ENCODE data around the gene DOCK6.

The DOCK6 gene

DNA sequence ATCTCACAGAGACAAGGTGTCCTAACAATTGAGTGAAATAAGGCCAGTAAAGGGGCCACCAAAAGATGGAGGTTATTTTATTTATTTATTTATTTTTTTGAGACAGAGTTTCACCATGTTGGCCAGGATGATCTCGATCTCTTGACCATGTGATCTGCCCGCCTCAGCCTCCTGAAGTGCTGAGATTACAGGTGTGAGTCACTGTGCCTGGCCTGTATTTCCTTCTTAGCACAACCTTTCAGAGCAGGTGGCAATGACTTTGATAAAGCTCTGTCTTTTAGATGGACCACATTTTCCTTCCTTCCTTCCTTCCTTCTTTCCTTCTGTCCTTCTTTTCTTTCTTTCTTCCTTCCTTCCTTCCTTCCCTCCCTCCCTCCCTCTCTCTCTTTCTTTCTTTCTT, 11.0 kb upstream of the DOCK6 start:
- FAIRE-seq, result no peak

DNA sequence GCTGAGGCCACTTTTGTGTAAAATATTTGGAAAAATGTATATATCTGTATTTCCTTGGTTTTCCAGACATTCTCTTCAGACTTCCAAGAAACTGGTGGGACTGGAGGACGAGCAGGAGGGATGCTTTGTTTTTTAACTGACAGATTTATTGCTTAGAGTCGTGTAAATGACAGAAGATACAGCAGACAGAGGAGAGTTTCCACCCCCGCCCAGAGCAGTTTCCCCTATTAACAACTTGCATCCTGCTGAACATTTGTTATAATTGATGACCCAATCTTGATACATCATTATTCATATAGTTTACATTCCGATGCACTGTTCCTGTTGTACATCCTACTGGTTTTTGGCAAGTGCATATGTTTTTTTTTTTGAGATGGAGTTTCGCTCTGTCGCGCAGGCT, 7.1 kb upstream of the DOCK6 start:
- FAIRE-seq, result no peak

DNA sequence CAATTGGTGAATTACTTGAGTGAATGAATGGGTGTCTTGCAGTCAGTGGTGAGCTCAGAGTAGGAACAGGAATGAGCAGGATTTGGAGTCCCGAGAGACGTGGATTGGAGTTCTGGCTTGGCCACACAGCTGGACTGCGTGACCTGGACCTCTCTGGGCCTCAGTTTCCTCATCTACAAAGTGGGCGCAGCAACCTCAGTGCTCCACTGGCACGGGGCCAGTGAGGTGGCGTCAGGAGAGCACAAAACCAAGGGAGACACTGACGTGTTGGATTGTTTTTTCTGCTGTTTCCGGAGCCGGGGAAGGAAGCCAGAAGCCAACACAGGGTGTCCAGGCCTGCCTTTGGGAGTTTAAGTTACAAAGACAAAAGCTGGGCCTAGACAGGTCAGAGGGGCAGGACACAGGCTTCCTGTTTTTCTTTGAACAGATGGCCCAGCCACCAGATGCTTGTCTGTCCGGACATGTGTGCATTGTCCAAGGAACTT, 6.5 kb upstream of the DOCK6 start:
- no peak for FAIRE-seq

DNA sequence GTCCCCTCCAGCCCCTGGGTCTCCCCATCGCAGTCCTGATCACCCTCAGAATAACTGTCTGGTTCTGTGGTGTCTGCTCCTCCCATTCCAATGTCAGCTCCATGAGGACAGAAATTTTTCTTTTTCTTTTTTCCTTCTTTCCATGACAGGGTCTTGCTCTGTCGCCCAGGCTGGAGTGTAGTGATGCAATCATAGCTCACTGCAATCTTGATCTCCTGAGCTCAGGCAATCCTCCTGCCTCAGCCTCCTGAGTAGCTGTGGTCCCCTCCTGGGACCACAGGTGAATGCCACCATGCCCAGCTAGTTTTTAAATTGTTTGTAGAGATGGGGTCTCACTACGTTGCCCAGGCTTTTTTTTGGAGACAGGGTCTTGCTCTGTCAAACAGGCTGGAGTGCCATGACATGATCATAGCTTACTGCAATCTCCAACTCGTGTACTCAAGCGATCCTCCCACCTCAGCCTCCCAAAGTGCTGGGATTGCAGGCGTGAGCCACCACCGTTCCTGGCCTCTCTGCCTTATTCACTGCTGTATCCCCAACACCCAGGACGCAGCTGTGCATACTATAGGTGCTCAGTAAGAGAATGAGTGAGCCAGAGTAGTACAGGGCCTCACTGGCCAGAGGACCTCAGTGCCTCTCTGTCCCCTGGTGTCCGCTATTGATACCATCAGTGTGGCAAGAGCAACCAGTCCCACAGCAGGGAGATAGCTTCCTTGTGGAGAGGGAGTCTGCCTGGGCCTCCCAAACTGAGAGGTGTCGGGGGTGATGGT, 5.2 kb upstream of the DOCK6 start:
- no peak for FAIRE-seq

DNA sequence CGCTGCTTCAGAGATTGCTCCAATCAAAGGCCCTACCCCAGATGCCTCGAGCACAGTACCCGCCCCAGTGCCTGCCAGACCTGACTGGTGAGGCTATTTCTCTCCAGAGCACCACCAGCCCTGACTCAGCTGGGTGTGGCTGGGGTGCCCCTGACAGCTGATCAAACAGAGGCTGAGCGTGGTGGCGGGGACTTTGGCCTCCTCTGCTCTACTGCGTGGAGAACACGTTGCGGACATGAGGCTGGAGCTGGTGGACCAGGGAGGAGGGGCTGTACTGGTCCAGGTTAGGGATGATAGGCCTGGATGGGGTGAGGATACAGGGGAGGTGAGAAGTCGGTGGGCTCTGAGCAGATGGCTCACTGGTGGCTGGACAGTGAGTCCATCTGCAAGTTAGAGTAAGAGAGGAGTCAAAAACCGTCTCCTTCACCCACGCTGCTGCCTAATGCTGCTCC, 3.5 kb upstream of the DOCK6 start:
- no peak for FAIRE-seq

DNA sequence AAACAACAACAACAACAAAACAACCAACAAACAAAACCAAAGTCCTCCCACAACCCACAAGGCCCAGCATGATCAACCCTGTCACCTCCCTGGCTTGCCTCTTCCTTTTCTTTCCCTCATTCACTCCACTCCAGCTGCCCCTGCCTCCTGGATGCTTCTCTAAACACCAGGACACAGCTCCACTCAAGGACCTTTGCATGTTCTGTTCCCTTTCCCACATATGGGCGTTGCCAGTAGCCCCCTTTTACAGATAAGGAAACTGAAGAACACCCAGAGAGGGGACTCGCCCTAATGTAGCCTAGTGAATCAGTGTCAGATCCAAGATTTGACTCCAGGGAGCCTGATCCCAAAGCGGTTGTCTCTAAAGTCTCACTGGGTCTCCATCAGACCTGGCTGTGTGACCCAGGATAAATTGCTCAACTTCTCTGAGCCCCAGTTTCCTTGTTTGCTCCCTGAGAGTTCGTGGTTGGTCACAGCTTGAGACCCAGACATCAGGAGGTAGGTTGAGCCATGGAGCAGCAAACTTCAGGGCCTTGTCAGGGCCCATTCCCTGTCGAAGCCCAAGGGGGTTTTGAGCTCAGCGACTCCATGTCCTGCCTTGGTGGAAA, 3.0 kb upstream of the DOCK6 start:
- no peak for FAIRE-seq

DNA sequence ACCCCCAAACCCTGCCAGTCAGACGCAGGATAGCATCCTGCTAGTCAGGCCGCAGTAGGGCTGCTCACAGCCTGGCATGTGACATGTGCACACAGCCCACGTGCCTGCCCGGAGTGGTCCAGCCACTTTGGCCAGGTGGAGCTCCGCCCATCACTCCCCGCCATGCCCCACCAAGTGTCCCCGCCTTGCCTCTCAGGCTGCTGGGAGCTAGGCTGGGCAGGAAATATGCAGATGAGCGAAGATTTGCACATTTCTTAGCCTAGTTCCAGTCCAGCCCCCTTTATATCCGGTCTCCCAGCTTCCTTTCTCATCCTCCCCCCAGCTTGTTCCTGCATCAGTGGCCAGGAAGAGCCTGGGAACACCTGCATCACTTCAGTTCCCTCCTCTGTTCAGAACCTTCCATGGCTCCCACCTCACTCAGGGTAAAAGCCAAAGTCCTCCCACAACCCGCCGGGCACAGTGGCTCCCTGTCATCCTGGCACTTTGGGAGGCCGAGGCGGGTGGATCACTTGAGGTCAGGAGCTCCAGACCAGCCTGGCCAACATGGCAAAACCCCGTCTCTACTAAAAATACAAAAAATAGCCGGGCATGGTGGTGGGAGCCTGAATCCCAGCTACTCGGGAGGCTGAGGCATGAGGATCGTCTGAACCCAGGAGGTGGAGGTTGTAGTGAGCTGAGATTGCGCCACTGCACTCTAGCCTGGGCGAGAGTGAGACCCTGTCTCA, 2.3 kb upstream of the DOCK6 start:
- no peak for FAIRE-seq

DNA sequence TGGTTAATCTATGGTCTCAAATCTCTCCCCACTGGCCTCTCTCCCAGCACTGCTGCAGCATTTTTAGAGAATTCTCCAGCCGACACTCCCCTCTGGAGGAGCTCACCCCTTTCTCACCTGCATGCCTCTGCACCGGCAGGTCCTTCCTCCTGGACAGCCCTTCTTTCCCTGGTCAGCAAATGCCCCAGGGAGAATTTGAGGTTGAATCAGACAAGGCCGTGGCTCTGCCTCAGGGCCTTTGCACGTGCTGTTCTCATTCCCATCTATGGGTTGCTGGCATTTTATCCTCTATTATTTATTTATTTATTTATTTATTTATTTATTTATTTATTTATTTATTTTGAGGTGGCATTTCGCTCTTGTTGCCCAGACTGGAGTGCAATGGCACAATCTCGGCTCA, 1.4 kb upstream of the DOCK6 start:
- FAIRE-seq, result no peak

DNA sequence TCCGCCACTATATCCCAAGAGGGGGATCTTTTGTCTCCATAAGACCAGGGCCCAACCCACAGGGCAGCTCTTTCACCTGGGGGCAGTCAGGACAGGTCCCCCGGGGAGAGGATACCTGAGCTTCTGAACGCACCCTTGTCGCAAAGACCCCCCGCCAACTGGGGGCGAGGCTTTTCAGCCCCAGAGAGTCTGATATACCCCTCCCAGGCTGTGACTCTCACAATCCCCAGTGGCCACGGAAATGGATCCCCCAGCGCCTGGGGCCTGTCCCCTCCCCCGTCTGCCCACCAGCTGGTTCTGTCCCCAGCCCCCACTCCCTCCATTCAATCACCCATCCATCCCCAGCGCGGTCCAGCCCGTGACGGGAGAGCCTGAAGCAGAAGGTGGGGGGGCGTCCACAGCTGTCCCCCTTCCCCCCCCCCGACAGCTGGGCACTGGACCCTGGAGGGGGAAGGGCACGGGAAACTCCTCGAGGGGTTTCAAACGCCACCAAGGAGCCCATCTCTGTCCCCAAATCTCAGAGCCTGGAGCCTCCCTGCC, 823 bp downstream of the DOCK6 start:
- no peak for FAIRE-seq

DNA sequence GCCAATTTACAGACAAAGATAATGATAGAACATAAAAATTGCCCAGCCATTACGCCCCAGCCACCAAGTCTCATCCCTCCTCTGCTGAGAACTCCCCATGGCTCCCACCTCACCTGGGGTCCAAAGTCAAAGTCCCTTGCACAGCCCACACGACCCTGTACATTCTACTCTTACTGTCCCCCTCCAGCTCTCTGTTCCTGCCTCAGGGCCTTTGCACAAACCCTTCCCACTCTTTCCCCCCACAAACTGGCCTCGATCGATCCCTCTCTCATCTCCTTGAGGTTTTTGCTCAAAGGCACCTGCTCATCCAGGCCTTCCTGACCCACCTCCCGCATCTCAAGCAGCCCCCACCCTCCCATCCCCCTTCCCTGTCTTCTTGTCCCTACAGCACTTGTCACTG, 1.3 kb downstream of the DOCK6 start:
- FAIRE-seq, result no peak

DNA sequence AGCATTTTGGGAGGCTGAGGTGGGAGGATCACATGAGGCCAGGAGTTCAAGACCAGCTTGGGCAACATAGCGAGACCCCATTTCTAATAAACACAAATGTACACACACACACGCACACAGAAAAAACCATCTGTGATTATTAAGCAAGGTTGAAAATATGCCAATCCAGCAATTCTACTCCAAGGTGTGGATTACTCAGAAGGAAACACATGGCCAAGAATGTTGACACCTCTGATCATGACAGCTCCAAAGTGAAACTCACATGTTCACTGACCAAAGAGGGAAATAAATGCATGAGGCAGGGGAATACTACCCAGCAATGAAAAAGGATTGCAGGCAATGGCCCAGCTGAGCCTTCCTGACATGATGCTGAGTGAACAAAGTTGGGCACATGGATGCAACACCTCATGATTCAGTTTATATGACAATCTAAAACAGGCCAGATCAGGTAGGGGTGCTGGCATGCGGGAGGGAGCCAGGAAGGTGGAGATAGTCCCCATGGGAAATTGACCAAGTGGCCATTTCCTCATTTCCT, 4.4 kb downstream of the DOCK6 start:
- no peak for FAIRE-seq

DNA sequence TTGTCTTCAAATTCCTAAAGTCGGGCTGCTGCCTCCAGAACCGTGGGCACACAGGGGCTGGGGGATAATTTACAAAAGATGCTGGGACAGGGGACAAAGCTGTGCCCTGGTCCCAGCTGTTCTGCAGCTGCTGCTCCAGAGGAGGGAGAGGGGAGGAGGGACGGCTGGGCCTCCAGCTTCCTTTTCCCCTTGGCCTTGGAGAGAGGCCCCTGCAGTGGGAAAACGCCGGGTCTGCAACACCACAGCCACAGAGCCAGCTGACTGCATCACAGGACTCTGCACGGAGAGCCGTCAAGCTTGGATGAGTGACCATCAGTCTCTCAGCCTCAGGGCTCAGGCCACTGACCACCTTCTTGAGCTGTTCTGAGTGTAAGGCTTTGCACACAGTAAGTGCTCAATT, 6.1 kb downstream of the DOCK6 start:
- FAIRE-seq, result no peak

DNA sequence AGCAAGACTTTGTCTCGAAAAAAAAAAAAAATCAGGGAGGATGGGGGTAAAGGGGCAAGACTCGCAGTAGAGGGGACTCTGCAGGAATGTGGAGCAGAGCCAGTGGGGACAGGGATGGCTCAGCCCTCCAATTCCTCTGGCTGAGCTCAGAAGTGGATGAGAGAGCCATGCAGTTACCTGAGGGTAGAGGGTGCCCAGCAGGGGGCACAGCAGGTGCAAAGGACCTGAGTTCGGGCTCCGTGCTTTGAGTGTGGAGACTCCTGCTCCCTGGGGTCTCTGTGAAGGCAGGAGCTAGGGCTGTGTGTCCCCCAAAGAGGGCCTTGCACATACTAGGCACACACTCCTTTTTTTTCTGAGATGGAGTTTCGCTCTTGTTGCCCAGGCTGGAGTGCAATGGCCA, 7.7 kb downstream of the DOCK6 start:
- FAIRE-seq, result no peak

DNA sequence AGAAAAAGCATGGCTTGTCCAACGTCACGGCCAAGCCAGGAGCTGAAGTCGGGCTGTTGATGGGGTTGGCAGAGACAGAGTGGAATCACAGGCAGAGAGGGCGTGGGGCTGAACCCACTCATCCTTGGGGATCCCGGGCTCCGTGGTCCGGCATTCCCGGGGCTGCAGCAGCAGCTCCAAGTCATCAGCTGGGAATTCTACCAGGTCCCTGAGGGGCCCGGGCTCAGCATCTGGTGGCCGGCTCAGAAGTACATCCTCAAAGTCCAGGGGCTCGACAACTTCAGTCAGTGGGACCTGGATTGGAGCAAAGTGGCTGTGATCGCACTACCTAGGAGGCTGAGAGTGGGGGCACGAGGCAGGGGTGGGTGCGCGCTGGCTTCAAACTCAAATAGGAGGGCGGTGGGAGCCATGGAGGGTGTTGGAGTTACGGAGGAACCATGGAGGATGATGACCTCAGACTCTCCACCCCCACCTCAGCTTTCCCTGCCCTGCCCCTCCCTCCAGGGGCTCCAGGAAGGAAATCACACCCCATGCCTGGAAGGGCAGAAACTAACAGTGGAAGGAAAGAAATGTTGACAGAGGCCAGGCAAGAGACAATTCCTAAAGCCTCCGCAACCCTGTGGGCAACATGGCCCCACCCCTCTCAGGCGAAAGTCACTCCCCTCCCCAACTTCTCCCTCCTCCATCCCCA, 9.5 kb downstream of the DOCK6 start:
- no peak for FAIRE-seq

DNA sequence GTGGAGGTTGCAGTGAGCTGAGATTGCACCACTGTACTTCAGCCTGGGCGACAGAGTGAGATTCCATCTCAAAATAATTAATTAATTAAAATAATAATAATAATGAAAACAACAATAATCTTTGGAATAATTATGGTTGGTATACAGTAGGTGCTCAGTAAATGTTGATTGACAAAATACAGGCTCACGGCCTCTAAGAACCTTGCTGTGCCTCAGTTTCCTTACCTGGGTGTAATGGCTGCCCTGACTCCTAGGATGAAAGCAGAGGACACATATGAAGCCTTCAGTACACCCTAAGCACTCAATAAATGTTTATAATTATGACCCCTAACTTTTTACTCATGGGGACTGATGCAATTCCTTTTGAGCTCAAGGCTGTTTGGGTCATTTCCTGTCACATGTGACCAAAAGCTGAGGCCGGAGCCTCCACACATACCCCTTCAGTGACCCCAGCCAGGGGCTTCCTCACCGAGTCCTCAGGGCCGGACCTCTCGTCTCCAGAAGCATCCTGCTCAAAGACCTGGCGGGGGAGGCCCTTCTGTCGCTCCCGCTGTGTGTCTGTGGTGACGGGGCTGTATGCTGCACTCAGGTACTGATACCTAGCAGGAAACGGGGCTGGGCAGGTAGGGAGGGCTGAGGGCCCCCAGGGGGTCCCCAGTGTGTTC, 10.5 kb downstream of the DOCK6 start:
- no peak for FAIRE-seq

DNA sequence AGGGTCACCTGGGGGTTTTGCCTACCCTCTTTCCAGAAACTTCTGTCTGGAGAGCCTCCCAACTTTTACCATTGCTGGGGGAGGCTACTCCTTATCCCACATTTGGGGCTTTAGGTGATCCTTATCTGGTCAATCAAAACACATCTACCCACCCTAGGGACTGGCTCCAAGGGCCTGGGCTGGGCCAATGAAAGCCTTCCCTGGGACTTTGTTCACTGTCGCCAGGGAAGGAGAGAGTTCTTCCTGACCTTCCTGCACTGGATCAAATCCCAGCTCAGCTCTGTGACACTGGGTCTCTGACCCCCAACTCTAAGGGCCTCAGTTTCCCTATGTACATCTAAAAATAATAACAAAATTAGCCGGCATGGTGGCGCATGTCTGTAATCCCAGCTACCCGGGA, 11.1 kb downstream of the DOCK6 start:
- no peak for FAIRE-seq

DNA sequence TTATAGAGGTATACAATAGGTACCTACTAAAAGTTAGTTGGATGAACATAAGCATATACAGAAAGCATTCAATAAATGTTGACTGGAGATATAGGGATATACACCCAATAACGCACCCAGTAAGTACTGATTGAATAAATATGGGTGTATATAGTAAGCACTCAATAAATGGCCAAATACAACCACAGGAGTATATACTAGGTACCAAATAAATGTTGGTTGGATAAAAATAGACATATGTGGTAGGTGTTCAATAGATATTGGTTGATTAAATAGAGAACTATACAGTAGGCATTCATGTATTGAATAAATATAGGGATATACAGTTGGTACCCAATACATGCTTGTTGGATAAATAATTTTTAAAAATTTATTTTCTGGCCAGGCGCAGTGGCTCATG, 13.5 kb downstream of the DOCK6 start:
- FAIRE-seq, result no peak

DNA sequence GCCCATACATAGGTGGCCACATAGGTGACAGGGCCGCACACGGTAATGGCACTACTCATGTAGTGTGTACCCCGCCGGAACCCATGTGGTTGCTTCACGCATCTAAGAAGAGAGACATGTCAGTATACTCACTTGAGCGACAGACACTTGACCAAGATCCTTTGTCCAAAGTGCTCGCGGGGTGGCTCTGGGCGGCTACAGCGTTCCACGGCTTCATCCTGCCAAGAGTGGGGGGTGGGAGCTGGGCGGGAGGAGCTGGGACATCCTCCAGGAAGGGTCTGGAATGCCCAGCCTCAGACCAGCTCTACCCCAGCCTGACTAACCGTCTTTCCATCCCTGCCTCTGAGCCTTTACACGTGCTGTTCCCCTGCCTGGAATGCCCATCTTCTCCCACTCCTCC, 14.4 kb downstream of the DOCK6 start:
- no peak for FAIRE-seq

DNA sequence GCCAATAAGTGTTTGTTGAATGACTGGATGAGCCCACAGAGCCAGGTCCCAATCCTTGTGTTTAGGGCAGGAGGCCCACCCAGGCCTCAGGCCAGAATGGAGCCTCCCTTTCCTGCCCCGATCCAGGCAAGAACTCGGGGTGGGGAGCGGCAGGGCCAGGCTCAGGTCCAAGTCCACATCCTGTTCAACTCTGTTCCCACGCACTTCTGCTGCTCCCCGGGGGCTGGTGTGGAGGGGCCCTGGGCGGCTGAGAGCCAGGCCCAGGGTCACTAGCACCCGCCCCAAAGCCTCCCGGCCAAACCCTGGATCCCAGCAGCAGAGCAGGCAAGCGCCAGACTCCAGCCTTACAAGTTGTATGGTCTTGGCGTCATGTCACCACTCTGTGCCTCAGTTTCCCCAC, 14.9 kb downstream of the DOCK6 start:
- no peak for FAIRE-seq

DNA sequence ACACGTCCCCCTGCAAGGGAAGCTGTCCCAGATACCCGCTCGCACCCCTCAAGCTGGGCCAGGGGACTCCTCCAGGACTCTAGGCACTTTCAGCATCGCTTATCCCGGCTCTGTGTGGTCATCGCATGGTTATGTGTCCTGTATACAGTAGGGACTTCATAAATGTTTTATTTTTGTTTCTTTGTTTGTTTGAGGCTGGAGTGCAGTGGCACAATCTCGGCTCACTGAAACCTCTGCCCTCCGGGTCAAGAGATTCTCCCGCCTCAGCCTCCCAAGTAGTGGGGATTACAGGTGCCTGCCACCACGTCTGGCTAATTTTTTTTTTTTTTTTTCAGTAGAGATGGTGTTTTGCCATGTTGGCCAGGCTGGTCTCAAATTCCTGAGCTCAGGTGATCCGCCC, 15.4 kb downstream of the DOCK6 start:
- FAIRE-seq, result no peak

DNA sequence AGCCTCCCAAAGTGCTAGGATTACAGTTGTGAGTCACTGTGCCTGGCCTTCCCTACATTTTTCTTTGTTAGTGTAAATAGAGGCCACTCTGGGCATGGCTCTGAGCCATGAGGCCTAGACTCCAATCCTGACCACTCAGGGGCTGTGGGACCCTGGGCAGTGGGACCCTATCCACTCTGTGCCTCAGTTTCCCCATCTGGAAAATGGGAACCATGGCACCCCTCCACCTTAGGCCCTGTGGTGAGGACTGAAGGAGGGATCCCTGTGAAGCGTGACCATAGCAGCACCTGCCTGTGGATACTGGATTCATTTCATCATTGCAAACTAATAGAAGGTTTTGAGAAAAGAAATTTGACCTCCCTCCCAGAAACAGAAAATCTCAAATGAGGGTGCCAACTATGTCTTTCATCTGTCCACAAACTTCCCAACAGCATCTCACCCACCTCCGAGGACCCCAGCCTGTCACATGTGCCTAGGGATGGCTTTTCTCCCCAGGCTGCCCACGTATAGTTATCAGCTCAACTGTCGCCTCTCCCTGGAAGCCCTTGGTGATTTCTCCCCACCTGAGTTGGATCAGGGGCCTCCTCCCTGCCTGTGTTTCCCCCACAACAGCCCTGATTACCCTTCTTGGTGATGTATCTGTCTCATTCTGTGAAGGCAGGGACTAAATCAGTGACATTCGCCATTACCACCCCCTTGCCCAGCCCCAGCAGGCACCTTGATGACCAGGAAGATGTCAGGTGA, 17.3 kb downstream of the DOCK6 start:
- FAIRE-seq, result no peak

DNA sequence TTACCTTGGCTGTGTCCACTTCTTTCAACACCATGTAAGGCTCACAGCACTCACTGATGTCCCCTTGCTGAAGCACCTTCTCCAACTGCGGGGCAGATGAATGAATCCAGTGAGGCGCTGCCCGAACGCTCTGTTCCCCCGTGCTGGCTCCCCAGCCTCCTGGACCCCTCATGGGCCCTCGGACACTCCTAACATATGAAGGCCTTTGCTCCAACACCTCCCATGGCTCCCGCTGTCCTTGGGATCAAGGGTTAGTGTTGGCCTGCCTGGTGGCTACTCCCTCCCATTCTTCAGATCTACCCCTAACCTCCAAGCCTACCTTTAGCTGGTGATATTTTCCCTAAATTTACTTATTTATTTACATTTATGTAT, 18.5 kb downstream of the DOCK6 start:
- FAIRE-seq, result no peak
